HUES48 (cell line): ENCODE measurements around the gene UFD1.

Source experiments
- H3K27ac ChIP-seq: one replicate; pipeline ENCODE4 v1.7.0; 2013; ENCODE audit warnings: low read depth, low read length, inconsistent platforms
- H3K27me3 ChIP-seq: 2 replicates; pipeline ENCODE4 v1.6.1; 2013; ENCODE audit warnings: mild to moderate bottlenecking, low read length; ENCODE audit not compliant: control insufficient read depth, insufficient read depth
- H3K36me3 ChIP-seq: 2 replicates; pipeline ENCODE4 v1.6.1; 2013; ENCODE audit warnings: low read length; ENCODE audit not compliant: control insufficient read depth, insufficient read depth
- H3K4me1 ChIP-seq: 2 replicates; pipeline ENCODE4 v1.6.1; 2013; ENCODE audit warnings: mild to moderate bottlenecking, low read length; ENCODE audit not compliant: control insufficient read depth, insufficient read depth
- H3K4me3 ChIP-seq: 2 replicates; pipeline ENCODE4 v1.5.1; 2013; ENCODE audit warnings: mild to moderate bottlenecking, low read depth, low read length
- H3K9ac ChIP-seq: 2 replicates; pipeline ENCODE4 v1.6.1; 2013; ENCODE audit warnings: mild to moderate bottlenecking, low read depth, low read length, moderate library complexity
- H3K9me3 ChIP-seq: 2 replicates; pipeline ENCODE4 v1.6.1; 2013; ENCODE audit warnings: low read length; ENCODE audit not compliant: control insufficient read depth, insufficient read depth

UFD1 gene

GRCh38 chr22:19455585-19456370 lies 23.2 kb downstream of the UFD1 start:
- H3K27me3 ChIP-seq = no peaks in the 10 kb centered on the region
- H3K4me1 ChIP-seq = no peaks in the 10 kb centered on the region
- no peak overlapping the region for H3K4me3 ChIP-seq
- no peaks in the 10 kb centered on the region for H3K9me3 ChIP-seq
- H3K36me3 ChIP-seq = peaks cover 89% of the 10 kb centered on the region
- no peak overlapping the region for H3K9ac ChIP-seq
- H3K27ac ChIP-seq = no peak overlapping the region

GRCh38 chr22:19455033-19455432 lies 24.0 kb downstream of the UFD1 start:
- Histone ChIP-seq H3K27me3 (no peaks in the 10 kb centered on the region), H3K36me3 (peaks cover 91% of the 10 kb centered on the region), H3K4me3 (no peak overlapping the region), H3K27ac (no peak overlapping the region), H3K4me1 (no peaks in the 10 kb centered on the region), H3K9ac (no peak overlapping the region), H3K9me3 (no peaks in the 10 kb centered on the region)

GRCh38 chr22:19454156-19454555 lies 24.8 kb downstream of the UFD1 start:
- H3K4me1 ChIP-seq = no peaks in the 10 kb centered on the region; the same call in 1 of the 2 replicates
- no peak overlapping the region for H3K9ac ChIP-seq
- no peak overlapping the region for H3K4me3 ChIP-seq
- no peaks in the 10 kb centered on the region for H3K27me3 ChIP-seq
- no peak overlapping the region for H3K27ac ChIP-seq
- H3K36me3 ChIP-seq = peaks cover 97% of the 10 kb centered on the region
- no peaks in the 10 kb centered on the region for H3K9me3 ChIP-seq

- Histone ChIP-seq H3K27me3 (no peaks in the 10 kb centered on the region), H3K36me3 (peaks cover 95% of the 10 kb centered on the region), H3K4me3 (no peak overlapping the region), H3K4me1 (no peaks in the 10 kb centered on the region; the same call in 1 of the 2 replicates), H3K9ac (no peak overlapping the region), H3K27ac (no peak overlapping the region), H3K9me3 (no peaks in the 10 kb centered on the region)
These were observed 25.3 kb downstream of the UFD1 start for GRCh38 chr22:19453718-19454117.

- Histone ChIP-seq H3K9ac (no peak overlapping the region), H3K9me3 (no peaks in the 10 kb centered on the region), H3K4me3 (no peak overlapping the region), H3K4me1 (peaks cover 2% of the 10 kb centered on the region; the same call in 1 of the 2 replicates), H3K27me3 (peaks cover 2% of the 10 kb centered on the region; the same call in 1 of the 2 replicates), H3K27ac (no peak overlapping the region), H3K36me3 (peaks cover 76% of the 10 kb centered on the region)
These were observed 27.4 kb downstream of the UFD1 start for GRCh38 chr22:19451570-19451969.

GRCh38 chr22:19450363-19451175 lies 28.4 kb downstream of the UFD1 start:
- no peak overlapping the region for H3K4me3 ChIP-seq
- peaks cover 72% of the 10 kb centered on the region for H3K36me3 ChIP-seq
- no peak overlapping the region for H3K9ac ChIP-seq
- peaks cover 5% of the 10 kb centered on the region; the same call in 1 of the 2 replicates for H3K4me1 ChIP-seq
- peaks cover 8% of the 10 kb centered on the region; the same call in 1 of the 2 replicates for H3K27me3 ChIP-seq
- H3K9me3 ChIP-seq = no peaks in the 10 kb centered on the region
- H3K27ac ChIP-seq = no peak overlapping the region

GRCh38 chr22:19449422-19449767 lies 29.6 kb downstream of the UFD1 start:
- peaks cover 8% of the 10 kb centered on the region; the same call in 1 of the 2 replicates for H3K27me3 ChIP-seq

GRCh38 chr22:19448739-19449421 lies 30.1 kb downstream of the UFD1 start:
- peaks cover 5% of the 10 kb centered on the region; the same call in 1 of the 2 replicates for H3K4me1 ChIP-seq
- H3K4me3 ChIP-seq = peak overlapping the region; percentile 70
- peaks cover 64% of the 10 kb centered on the region for H3K36me3 ChIP-seq
- no peak overlapping the region for H3K9ac ChIP-seq
- H3K9me3 ChIP-seq = no peaks in the 10 kb centered on the region
- no peak overlapping the region for H3K27ac ChIP-seq
- peaks cover 8% of the 10 kb centered on the region; the same call in 1 of the 2 replicates for H3K27me3 ChIP-seq

More at GRCh38 chr22:19449422-19449767, 29.6 kb downstream of the UFD1 start:
- peaks cover 5% of the 10 kb centered on the region; the same call in 1 of the 2 replicates for H3K4me1 ChIP-seq
- H3K9me3 ChIP-seq = no peaks in the 10 kb centered on the region
- H3K36me3 ChIP-seq = peaks cover 64% of the 10 kb centered on the region
- H3K9ac ChIP-seq = no peak overlapping the region
- no peak overlapping the region for H3K4me3 ChIP-seq
- no peak overlapping the region for H3K27ac ChIP-seq

- Histone ChIP-seq H3K4me1 (peaks cover 5% of the 10 kb centered on the region; the same call in 1 of the 2 replicates), H3K36me3 (peaks cover 62% of the 10 kb centered on the region), H3K9me3 (no peaks in the 10 kb centered on the region), H3K27ac (peak overlapping the region; percentile 70), H3K9ac (peak overlapping the region; percentile 69), H3K4me3 (peak overlapping the region; percentile 70), H3K27me3 (peaks cover 8% of the 10 kb centered on the region; the same call in 1 of the 2 replicates)
These were observed 30.9 kb downstream of the UFD1 start for GRCh38 chr22:19448076-19448607.

GRCh38 chr22:19447330-19448075 lies 31.5 kb downstream of the UFD1 start, which contains the start of gene C22orf39:
Gene C22orf39, minus strand, starts transcription at chr22:19447711. Its CDS starts 23 bp downstream, at chr22:19447688.
- peaks cover 56% of the 10 kb centered on the region for H3K36me3 ChIP-seq
- H3K27ac ChIP-seq = peak within 1 kb of the TSS; percentile 97
- peak within 1 kb of the TSS; percentile 70 for H3K4me3 ChIP-seq
- peaks cover 8% of the 10 kb centered on the region; the same call in 1 of the 2 replicates for H3K27me3 ChIP-seq
- H3K4me1 ChIP-seq = peaks cover 5% of the 10 kb centered on the region; the same call in 1 of the 2 replicates
- peak within 1 kb of the TSS; percentile 93 for H3K9ac ChIP-seq
- H3K9me3 ChIP-seq = no peaks in the 10 kb centered on the region
